ENCODE measurements around the gene AP1M1.

AP1M1 gene

DNA sequence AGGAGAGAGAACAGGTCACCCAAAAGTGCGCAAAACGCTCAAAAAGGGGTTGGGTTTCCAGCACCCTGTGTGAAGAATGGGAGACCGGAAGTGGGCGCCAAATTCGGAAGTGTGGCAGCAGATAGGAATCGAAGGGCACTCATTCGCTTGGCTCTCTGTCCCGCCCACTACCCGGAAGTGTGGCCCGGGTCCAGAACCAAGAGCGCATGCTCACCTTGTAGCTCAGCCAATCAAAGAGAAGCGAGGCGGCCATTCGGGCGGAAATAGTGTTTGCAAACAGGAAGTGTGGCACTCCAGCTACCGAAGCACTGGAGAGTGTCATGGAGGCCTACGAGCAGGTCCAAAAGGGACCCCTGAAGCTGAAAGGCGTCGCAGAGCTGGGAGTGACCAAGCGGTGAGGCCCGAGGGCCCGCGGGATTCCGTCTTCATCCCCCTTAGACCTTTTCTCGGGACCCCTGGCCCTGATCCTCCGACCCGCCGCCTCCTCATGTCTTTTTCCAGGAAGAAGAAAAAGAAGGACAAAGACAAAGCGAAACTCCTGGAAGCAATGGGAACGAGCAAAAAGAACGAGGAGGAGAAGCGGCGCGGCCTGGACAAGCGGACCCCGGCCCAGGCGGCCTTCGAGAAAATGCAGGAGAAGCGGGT lies 12.5 kb upstream of the AP1M1 start, which contains the start of gene FAM32A:
Gene FAM32A, plus strand, starts transcription at position 288 of the 645 bp plus-strand sequence. Its CDS starts 33 bp downstream, at position 321.
- DNase-seq (ENCODE audit: low spot score) = peak; percentile 97

DNA sequence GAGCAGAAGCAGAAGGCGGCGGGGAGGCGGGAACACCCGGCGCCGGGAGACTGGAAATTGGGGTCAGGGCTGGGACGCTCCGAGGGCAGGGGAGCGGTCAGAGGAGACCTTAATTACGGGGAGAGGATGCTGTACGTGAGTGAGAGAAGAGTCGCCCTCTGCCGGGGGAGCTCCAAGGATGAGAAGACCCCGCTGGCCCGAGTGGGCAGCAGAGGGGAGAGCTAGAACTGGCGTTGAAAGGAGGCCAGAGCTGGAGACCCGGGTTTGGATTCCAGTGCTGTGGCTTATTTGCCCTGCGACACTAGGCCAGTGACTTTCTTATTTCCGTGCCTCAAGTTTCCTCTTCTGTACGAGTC lies 12.0 kb upstream of the AP1M1 start:
- peak; percentile 26 for DNase-seq (ENCODE audit: low spot score)

DNA sequence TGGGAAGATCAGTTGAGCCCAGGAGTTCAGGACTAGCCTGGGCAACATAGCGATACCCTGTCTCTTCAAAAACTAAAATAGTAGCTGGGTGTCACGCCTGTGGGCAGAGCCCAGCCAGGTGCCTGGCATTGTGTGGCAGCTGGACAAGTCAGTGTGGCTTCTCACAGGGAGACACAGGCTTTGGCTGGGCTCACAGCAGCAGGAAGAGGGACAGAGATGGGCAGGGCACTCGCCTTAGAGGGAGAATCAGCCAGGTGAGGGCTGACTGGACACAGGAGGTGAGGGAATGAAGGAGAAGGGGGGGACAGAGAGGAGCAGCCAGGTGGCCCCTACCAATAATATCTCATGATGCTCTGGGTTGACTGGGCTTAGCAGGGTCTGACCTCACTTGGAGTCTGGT lies 9.2 kb upstream of the AP1M1 start:
- no peak for DNase-seq (ENCODE audit: low spot score)

DNA sequence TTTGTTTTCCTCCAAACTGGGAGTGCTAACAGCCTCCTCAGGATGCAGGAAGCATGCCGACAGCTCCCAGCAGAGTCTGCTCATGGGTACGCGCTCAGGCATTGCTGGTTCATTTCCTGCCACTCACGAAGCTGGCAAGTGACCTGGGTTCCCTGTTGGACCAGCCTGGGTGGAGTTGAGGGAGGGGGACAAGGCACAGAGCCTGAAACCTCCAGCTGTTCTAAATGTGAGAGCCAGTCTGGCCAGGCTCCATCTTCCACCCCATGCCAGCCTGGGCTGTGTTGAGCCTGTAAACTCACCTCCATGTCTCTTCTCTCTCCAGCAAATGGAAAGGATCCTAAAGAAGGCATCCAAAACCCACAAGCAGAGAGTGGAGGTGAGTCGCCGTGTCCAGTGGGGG lies 7.5 kb upstream of the AP1M1 start:
- no peak for DNase-seq (ENCODE audit: low spot score)

DNA sequence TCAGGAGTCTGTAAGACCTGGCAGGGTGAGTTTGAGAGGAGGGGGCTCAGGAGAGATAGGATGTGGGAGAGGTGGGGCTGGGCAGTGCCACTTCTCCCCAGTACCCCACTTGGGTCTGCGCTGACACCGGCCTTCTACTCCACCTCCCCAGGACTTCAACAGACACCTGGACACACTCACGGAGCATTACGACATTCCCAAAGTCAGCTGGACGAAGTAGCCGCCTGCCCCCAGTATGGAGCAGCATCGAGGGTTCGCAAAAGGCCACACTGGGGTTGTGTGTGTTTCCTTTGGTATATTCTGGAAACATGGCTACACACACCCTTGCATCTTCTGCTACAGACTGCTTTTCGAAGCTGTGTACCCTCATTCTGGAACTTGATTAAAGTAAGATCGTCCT lies 7.0 kb upstream of the AP1M1 start:
- no peak for DNase-seq (ENCODE audit: low spot score)

DNA sequence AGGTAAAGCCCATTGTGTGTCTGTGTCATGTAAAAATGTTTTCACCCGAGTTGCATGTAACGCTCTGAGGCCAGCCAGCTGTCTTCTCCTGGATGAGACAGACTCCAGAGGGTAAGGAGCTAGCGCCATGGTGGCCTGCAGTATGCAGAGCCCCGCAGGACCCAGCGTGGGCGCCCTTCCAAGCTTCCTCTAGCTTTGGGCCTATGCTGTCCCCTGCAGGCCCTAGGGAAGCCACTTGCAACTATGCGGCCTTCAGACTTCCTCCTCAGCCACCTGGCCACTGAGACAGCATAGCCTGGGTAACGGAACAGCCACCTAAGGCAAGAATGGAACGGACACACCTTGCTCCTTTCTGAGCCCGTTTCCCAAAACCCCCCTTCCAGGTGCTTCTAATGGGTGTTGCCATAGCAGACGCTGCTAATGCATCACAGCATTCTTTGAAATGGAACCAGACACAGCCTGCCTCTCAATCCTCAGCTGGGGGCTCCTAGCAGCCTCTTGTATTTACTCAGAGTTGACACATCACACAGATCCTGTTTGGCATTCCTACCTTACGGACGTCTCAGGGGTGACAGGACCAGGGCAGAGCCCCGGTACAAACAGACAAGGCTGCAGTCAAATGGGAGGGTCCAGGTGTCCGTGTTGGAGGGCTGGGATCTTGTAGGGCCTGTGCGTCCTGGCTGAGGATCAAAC lies 6.3 kb upstream of the AP1M1 start:
- DNase-seq (ENCODE audit: low spot score) = no peak

DNA sequence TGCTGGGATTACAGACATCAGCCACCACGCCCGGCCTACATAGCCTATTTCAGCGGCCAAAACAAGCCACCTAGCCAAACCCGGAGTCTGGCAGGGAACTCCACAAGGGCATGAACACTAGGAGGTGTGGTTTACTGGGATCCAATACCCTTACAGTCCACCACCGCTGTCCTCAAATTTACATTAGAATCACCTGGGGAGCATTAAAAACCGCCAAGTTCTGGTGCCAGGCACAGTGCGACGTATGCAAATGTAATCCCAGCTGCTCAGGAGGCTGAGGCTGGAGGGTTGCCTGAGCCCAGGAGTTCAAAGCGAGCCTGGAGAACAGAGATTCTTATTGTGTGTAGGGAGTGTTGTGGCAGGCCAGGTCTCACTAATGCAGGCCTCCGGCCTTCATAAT lies 4.2 kb upstream of the AP1M1 start:
- no peak for DNase-seq (ENCODE audit: low spot score)

DNA sequence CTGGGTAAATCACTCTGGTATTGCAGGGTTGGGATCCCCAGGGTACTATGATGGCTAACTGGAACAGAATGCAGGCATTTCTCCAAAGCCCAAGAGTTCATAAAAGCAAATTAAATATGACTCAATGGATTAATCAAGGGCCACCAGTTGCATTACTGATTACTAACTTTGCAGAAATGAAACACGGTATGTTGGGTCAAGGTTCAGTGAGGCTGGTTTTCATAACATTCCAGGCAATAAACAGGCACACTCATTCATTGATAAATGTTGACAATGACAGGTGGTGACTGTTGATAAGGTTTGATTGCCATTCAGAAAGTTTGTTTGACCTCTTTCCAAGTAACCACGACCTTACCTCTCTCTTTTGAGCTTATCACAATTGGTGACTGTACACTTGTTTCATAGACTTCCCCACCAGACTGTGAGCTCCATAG lies 506 bp upstream of the AP1M1 start:
- no peak for DNase-seq (ENCODE audit: low spot score)

DNA sequence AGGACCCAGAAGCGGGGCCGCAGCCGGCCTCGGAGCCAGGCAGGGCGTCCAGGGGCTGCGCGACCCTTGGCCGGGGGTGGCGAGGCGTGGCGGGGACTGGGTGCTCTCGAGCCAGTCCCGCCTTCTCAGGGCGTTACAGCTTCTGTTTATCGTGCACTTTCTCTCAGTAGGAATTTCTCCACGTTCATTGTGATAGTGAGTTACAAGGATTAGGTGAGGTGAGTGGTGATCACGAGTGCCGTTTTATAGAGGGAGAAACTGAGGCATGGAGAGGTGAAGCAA lies 600 bp downstream of the AP1M1 start:
- no peak for DNase-seq (ENCODE audit: low spot score)

DNA sequence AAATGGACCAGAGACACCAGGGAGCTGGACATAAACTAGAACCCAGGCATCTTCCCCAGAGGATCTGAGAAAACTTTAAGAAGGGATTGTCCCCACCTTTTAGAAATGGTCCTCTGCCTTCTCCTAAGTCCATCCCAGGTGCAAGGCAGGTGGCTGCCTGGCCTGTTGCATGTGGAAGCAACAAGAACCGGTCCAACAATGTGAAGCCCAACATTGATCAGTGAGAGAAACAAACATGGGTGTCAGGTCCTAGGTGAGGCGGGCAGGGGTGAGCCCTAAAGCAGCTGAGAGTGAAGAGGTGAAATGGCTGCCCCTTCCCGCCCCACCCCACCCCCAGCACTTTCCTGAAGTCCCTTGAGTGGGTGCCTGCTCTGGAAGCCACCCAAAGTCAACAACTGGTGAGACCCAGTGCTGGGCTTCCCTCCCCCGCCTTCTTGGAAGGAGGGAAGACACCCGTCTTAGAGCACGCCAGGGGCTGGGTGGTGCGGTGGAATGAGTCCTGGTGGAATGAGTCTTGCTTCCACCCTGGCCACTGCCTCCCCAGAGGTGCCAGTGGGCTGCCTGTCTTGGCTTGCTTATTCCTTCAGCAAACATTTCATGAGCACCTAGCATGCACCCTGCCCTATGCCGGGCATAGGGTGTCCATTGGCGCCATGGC lies 1.7 kb downstream of the AP1M1 start:
- no peak for DNase-seq (ENCODE audit: low spot score)

DNA sequence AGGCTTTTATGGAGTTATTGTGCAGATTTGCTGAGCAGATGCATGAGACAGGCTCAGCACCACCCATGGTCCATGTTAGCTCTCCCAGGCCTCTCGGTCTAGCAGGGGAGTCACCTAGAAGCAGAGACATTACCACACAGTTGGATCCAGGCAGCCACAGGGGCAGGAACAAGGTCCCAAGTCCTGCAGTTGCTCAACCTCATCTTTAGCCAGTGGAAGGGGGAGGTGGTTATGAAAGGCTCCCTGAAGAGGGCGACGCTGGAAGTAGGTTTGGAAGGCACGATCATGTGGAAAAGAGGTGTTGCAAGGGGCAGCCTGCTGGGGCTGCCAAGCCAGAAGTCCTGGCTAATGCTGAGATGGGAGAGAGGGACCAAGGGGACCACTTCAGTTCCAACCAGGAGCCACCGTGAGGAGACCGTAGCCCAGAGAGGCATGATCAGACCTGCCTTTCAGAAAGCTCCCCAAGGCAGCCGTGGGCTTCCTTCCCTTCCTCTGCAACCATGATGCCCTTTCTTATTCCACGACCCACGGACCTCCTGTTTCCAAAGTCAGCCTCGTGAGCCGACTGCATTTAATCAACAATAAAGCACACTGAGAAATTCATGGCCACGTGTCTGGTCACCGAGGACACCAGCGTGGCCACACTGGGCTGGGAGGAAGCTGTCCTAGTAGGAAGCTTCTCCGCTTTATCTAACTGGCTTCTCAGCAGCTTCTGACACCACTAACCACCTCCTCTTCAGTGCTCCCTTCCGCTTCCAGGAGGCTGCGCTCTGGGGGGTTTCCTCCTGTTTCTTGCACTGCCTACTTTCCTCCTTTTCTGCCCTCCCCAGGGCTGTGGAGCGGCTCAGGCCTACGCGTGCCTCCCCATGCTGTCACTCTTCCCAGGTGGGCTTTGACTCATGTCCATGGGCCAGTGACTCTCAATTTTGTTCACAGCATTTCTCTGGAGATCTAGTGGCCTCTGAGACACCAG lies 2.6 kb downstream of the AP1M1 start:
- no peak for DNase-seq (ENCODE audit: low spot score)

DNA sequence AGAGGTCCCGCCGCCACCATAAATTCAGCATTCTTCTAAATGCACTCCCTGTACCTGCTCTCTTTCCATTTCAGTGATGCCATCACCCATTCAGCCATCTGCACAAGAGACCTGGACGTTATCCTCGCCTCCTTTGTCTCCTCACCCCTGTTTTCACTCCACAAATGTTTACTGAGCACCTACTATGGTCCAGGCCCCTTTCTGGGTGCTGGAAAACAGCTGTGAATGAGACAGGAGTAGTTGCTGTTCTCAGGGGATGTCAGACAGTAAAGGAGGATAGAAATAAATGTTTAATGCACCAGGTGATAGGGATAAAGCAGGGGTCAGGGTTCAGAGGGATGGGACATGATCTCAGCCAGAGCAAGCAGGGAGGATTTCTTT lies 3.3 kb downstream of the AP1M1 start:
- no peak for DNase-seq (ENCODE audit: low spot score)

DNA sequence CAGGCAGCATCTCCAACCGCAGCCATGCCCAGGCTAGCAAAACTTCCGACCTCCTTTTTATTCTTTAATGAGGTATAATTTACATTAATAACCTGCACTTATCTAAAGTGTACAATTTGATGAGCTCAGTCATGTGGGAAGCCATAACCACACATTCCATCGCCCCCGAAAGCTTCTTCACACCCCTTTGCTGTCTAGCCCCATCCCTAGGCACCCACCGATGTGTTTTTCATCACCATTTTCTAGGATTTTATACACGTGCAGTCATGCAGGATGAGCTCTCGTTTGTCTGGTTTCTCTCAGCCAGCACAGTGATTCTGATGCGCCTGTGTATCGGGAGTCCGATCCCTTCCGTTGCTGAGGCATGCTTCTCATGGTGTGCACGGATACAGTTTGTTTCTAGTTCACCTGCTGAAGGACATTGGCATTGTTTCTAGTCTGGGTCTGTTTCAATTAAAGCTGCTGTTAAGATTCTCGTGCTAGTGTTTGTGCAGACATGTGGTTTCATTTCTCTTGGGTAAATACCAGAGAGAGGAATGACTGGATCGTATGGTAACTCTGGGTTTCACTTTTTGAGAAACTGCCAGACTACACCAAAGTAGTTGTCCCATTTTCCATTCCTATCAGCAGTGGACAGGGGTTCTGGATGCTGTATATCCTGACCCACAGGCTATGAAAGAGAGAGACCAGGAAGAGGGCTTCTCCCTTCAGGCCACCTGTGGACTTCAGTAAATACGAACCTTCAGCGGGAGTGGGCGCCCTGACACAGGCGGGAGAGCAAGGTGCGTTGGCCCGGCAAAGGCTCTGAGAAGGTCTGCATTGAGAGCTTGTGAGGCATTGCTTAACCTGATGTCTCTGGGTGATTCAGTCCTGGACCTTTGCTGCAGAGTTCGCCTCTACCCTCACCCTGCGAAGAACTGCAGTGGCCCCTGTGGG lies 4.9 kb downstream of the AP1M1 start:
- no peak for DNase-seq (ENCODE audit: low spot score)

DNA sequence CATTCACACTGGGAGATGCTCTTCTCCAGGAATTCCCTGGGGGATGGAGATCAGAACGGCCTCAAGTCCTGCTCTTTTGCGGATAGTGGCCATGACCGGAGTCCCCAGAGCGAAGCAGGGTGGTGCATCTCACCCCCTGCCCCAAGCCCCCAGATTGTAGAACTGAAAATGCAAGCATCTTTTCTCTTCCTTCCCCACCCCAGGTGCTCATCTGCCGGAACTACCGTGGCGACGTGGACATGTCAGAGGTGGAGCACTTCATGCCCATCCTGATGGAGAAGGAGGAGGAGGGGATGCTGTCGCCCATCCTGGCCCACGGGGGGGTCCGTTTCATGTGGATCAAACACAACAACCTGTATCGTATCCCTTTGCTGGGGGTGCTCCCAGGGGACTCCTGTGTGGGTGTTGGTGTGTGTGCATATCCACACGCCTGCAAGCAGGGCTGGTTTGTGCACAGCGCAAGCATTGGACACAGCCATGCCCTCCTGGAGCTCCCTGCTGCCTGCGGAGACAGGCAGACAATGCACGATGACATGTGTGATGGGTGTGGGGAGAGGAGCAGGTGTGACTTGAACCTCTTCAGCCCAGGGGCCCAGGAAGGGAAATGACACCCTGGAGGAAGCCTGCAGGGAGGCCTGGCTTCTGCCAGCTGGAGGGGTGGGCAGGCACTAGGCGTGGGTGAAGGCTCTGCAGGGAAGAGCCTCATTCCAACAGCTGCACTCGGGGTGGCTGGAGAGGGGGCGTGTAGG lies 5.7 kb downstream of the AP1M1 start:
- no peak for DNase-seq (ENCODE audit: low spot score)

DNA sequence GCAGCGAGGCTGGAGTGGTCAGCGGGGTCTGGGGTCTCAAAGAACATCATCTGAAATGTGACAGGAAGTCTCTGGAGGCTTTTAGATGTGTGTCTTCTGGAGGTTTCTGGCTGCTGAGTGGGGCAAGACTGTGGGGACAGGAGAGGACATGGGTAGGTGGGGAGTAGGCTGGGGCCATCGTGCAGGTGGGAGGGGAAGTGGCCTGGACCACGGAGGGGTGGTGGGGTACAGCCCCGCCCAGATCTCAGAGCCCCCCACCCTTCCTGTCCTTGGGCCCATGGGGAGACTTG lies 6.2 kb downstream of the AP1M1 start:
- no peak for DNase-seq (ENCODE audit: low spot score)

DNA sequence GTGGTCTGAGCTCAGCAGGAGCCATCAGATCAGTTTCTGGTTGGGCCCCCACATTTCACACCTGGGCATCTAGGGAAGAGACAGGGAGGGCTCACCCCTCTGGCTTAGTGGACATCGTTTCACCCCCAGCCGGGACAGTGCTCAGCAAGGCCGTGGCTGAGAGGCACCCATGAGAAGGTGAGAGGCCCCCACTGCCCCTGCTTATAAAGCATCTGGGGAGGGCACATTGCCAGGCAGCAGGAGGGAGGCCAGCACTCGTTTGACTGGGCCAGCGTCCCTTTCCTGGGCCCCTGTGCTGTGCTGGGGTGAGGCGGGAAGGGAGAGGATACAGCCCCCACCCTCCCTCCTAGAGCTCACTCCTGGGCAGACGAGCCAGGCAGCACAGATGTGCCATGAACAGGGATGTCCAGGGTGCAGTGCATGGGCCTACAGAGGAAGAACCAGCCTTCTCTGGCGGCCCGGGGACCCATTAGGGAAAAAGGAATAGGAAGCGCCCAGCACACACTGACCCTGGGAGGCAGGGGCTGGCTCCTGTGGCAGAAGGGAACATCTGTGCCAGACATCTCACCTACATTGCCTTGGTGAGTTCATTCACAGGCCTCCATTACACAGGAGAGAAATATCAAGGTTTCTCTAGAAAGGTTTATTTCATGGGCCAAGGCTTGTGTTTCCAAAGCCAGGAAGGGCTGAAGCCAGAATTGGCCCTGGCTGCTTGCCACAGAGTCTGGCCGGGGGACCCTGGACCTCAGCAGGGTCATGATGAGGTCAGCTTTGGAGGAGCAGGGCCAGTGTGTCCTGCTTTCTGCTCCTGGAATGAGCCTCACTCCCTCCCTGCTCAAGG lies 7.7 kb downstream of the AP1M1 start:
- no peak for DNase-seq (ENCODE audit: low spot score)

DNA sequence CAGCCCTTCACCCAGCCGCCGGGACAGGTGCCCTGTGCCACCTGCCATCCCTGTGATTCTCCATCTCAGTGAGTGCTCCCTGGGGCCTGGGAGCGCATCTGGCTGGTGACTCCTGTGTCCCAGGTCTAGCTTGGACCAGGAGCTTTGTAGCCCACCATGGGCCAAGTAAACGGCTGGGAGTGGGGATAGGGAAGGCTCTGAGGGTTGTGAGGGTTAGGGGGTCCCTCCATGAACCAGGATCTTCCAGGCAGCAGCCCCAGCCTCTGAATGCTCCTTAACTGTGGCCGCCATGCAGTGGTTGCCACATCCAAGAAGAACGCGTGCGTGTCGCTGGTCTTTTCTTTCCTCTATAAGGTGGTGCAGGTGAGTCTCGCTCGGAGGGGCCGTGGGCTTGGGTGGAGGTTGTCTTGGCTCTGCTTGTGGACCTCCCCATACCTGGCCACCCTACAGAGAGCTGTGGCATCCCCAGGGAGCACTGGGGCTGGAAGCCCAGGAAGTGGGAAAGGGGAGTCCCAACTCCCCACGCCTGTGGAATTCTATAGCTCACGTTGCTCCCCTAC lies 8.4 kb downstream of the AP1M1 start:
- DNase-seq (ENCODE audit: low spot score) = no peak

DNA sequence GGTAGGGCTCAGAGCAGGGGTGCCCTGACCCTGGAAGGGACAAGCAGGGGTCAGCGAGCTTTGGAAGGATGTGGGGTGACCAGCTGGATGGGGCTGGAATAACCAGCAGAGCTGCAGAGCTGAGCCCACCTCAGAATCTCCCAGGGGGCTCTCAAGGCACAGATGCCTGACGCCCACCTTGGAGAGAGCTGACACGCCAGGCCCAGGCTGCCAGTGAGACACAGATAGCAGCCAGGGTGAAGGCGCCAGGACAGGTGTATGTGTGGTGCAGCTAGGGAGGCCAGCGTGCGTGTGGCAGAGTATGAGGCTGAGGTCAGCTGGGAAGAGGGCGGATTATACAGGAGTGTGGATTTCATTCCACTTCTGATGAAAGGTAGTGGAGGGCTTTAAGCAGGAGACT lies 8.9 kb downstream of the AP1M1 start:
- no peak for DNase-seq (ENCODE audit: low spot score)

DNA sequence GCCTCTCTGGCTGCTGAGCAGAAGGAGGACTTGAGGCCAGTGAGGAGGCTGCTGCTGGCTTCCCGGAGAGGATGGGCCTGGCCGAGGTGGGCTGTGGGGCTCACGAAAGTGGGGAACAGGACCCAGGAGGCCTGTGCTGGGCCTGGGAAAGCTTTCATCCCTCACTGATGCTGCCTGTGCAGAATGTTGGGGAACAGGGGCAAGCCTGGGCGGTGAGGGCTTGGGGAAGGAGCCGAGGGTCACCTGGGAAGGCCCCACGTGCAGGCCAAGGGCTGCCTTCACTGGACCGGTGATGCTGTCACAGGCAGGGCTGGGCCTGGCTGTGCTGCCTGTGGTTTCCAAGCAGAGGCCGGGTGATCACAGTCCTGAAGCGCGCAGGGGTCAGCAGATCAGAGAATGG lies 9.4 kb downstream of the AP1M1 start:
- no peak for DNase-seq (ENCODE audit: low spot score)

Measured in globus pallidus (tissue), 1 donor.